T-helper 1 cell treated with Interleukin-12 subunit alpha and Interleukin-12 subunit beta and Interleukin-4 antibody, amounts not matched to agents 30 ng/mL and 1 ng/mL, for 36 hours (primary cell): ENCODE measurements around the gene RASGRF2. TPM values are rescaled to one million over a fixed set of nuclear protein-coding genes. Genes with fewer than 3 reads are reported as not detected.

ENCODE experiments used
- intact Hi-C: fragments of 100-400 bp; cut with micrococcal nuclease; formaldehyde crosslinking; loops from one replicate; pipeline ENCODE4 v1.15.1; 2024
- total RNA-seq: library from RNA; stranded (reverse); gene quantifications from 2 replicates; pipeline ENCODE4 v1.2.3, GENCODE V29; 2022

RASGRF2 gene
- total RNA-seq, 1 donor from 2014 or later: 10.8 TPM

GRCh38 chr5:81165493-81166119, 205.4 kb downstream of the RASGRF2 start:
- intact Hi-C loops: loop anchor here (1.0 to 2.0 kb wide), 8 partner anchors 29 to 819 kb away; no protein-coding TSS in a partner anchor

DNA sequence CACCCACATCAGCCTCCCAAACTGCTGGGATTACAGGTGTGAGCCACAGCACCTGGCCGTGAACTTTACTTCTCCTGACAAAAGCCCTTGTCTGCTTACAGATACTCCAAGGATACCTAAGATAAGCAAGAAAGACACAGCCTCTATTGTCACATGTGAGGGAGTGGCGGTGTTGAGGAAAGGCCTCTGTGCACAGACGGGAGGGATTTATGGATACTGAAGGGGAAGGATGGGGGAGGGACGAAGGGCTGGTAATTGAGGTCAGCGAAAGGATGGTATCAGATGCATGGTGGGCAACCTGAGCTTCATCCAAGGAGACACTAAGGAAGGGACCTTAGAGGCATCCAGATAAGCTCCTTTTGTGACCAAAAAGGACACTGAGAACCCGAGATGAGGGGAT, 206.3 kb downstream of the RASGRF2 start:
- intact Hi-C loops: no loop called here

GRCh38 chr5:81167078-81167477, 206.9 kb downstream of the RASGRF2 start:
- intact Hi-C loops: no loop called here

- intact Hi-C loops: no loop called here
These were observed 207.4 kb downstream of the RASGRF2 start for GRCh38 chr5:81167544-81167943.

DNA sequence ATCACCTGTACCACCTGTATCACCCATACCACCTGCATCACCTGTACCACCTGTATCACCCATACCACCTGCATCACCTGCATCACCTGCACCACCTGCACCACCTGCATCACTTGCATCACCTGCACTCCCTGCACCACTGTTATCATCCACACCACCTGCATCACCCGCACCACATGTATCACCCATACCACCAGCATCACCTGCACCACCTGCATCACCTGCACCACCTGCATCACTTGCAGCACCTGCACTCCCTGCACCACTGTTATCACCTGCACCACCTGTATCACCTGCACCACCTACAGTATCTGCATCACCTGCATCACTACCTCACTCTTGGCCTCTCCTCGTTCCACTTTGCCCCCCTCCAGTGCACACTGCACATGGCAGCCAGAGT, 209.8 kb downstream of the RASGRF2 start:
- intact Hi-C loops: no loop called here

- intact Hi-C loops: no loop called here
These were observed 211.6 kb downstream of the RASGRF2 start for GRCh38 chr5:81171769-81172168.

- intact Hi-C loops: no loop called here
These were observed 212.5 kb downstream of the RASGRF2 start for GRCh38 chr5:81172710-81173109.

DNA sequence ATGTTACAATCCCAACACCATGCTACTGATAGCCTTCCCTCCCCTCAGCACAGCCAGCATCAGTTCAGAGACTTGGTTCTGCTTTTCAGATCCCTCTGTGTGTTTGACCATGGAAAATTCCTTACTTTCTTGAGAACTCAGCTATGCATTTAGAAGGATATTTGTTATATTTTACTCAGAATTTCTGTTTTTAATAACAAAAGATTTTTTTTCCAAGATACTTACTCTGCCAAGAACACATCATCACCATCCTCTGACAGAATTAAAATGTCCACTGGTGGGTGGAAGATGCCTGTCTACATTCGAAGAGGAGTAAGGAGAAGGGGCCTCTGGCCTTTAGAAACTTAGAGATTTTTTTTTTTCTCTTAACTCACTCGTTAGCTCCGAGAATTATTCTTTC, 216.9 kb downstream of the RASGRF2 start:
- intact Hi-C loops: no loop called here

DNA sequence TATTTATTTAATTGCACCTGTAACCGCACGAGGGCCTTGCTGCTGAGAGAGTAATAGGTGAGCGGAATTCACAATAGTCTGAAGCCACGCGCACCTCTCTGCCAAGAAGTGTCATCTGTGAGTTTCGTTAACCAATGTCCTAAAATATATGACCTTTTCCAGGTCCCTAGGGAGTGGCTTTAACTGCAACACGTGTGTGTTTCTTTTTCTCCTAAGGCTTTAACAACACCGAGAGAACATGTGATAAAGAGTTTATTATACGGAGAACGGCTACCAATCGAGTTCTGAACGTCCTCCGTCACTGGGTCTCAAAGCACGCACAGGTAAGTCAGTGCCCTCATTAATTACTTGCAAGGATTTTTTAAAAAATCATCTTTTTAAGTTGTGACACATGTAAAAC, 219.8 kb downstream of the RASGRF2 start:
- intact Hi-C loops: no loop called here

DNA sequence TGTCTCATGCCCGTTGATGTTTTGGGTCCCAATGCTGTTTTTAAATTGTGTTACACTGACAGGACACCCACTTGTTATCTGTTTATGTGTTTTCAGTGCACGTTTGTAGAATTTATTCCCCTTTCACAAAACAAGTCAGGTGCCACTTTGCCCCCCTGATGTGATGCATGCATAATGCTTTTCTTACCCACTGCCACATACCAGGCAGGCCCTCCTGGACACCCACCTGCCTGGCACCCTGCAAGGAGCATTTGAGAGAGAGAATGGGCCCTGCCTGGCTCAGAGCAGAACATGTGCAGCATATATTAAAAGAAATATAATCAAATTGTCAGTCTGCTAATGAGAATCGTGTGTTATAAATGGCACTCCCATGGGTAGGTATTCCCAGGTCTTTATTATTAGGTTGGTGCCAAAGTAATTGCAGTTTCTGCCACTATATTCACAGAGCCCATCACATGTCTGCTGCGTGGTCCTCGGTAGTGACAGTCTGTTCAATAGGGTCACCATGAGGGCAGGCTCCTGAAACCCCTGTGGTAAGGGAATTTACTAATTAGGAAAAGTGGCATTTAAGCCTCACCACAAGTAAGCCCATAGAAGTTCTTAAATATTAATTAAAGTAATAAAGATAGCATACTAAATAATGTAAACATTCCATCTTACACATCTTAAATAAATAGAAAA, 220.8 kb downstream of the RASGRF2 start:
- intact Hi-C loops: no loop called here

DNA sequence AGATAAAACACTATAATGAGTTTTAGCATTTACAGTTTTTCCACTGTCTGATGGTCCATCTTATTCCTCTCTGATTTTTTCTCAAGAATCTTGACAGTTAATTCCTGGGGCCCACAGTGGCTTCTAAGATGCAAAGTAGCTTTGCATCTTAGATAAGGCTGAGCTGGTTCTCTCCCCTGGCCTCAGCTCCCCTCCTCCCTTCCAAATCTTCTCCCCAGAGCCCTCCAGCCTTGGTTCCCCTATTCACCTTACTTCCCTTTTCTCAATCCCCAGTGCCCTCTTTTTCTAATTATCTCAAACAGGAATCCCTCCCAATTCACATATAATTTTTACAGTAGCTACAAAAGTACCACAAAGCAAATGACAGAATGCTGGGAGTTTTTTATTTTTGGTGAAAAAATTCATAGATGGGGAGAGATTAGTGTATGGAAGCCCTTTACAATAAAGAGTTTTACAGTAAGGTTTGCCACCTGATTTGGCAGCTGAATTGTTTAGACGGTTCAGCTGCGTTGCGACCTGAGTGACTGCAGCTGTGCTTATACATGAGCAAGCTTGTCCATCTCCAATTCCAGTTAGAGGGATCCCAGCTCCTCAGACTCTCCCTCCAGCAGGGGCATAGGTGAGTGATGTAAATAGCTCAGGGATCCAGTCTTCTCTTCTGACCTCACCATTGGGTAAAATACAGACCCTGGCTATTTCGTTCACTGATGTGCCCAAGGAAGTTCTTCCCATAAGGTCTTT, 221.6 kb downstream of the RASGRF2 start:
- intact Hi-C loops: no loop called here

DNA sequence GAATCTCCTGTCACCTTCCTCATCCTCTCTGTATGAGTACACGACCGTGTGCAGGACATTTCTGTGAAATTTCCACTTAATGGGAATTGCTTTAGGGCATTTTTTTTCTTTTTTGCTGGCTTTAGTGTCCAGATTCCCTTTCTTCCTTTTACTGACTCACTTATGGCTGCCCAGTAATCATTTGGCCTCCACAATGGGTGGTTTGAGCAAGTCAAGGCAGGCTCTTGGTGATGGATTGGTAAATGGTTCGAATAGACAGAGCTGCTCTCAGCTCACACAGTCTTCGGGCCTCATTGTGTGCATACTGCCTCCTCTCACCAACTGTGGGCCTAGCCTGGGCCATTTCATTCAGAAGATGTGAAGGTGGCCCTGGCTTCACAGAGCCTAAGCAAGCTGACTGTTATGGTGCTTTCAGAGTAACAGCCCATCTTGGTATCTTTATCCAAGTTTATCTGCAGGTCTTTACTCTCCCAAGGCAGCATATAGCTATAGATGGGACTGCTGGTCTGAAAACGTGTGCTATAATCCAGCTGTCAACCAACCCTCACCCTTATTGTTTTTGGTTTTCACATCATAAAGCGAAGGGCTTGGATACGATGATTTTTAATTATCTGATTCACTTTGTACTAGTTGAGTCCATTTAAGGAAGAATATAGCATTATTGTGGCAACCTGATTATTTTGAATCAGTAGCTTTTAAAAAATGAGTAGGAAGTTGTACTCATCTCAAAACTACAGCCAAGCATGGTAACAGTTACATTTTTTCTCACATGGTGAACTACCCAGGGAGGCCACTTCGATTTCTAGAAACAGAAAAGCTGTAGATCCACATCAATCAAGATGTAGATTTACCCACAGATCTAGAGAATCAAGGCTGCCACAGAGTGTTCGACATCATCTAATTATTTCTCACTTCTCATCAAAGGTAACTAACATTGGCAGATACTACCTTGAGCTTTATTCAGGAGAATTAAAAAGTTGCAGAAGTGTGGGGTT, 222.5 kb downstream of the RASGRF2 start:
- intact Hi-C loops: no loop called here

- intact Hi-C loops: no loop called here
These were observed 223.9 kb downstream of the RASGRF2 start for GRCh38 chr5:81183811-81184748.

DNA sequence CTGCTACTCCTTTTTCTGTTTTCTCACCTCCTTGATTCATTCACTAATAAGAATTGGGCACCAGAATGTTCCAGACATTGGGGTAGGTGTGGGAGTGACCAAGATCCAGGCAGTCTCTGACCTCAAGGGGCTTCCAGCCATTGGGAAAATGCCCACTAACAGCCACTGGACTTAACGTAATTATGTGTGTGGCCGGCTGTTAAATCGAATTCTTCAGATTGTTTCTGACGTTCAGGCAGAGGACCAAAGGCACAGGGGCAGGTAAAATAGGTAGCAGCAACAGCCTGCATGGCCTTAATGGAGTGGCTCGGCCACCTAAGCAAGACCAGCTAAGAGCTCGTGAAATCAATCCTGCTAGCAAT, 224.6 kb downstream of the RASGRF2 start:
- intact Hi-C loops: no loop called here

GRCh38 chr5:81187885-81188284, 227.7 kb downstream of the RASGRF2 start:
- intact Hi-C loops: no loop called here

DNA sequence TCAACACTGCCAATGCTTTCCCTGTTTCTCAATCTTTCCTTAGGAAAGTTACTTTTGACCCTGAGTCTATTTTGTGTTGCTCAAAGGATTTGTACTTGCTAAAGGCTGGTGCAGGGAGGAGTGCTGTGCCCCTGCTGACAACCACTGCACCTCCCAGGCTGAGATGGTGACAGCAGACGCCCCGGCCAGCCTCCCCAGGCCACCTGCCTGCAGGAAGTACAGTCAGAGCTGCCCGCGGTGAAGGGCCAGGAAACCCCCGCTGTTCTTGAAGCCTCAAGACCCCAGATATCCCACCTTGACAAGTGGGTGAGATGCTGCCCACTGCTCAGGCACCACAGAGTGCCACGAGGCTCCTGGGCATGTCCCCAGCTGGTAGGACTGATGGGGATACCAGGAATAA, 228.8 kb downstream of the RASGRF2 start:
- intact Hi-C loops: no loop called here

- intact Hi-C loops: loop anchor here (5.0 kb wide), 1 partner anchor 228 kb away; the partner anchor contains the start of gene RASGRF2
These were observed 229.8 kb downstream of the RASGRF2 start for GRCh38 chr5:81189875-81190498.

DNA sequence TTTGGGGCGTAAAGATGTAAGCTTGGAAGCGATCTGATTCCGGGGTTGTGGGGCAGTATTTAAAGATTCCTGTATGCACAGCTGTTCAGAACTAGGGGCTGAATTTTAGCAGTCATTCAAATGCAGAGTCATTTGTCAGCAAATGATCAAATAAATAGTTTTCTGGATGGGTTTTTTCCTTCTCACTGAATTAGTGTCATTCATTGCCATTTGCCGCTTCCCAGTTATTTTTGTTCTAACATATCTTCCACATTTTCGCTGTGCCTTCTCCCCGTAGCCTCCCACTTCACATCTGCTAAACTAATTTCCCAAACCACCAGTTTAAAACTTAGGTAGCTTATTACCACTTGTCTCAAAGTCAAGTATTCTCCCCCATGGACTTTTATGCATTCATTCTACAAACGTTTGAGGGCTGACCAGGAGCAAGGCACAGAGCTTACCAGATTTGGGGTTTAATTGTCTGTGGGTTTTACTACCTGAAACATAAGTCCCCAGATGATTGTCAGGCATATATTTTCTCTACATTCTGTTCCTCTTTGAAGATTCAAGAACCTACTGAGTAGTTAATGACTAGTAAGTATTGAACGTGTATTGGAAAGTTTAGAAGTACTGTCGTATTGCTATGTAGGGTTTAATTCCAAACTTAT, 231.7 kb downstream of the RASGRF2 start:
- intact Hi-C loops: loop anchor here (5.0 kb wide), 1 partner anchor 230 kb away; the partner anchor contains the start of gene RASGRF2

DNA sequence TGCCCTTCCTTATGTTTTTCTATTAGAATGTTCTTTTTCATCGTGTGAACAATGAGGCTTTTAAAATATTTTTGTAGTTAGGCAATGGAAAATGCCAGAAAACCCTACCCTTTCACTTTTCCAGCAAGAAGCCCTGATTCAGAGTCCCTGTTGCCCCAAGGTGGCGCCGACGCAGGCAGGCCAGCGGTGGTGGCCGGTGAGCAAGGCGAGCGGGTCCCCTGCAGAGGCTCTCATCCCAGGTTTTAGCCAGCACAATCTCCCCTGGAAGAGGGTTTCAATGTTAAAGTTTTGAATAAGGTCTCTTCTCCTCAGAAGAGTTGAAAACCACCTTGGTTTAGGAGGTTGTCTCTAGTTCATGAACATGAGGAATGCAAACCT, 232.2 kb downstream of the RASGRF2 start:
- intact Hi-C loops: loop anchor here (5.0 kb wide), 1 partner anchor 230 kb away; the partner anchor contains the start of gene RASGRF2
